K562 (cell line): ENCODE data around the gene TP53TG5. TPM values are rescaled to one million over a fixed set of nuclear protein-coding genes. Genes with fewer than 3 reads are reported as not detected.

Experiments used
- ARNT ChIP-seq, 2 experiments: fragments of 450-650 bp; IDR thresholded peaks; 2 replicates each; pipeline ENCODE4 v1.6.1; 2016; ENCODE audit warnings: mild to moderate bottlenecking in 1 of 2
- BDP1 ChIP-seq: IDR thresholded peaks from 3 replicates; pipeline ENCODE4 v1.6.1; 2011; ENCODE audit not compliant: insufficient read length, insufficient read depth
- CEBPB ChIP-seq: fragments of 450-650 bp; IDR thresholded peaks from 2 replicates; pipeline ENCODE4 v1.6.1; 2016; ENCODE audit warnings: missing genetic modification characterization, missing compliant biosample characterization
- E2F4 ChIP-seq: sonication (generic); formaldehyde crosslinking; IDR thresholded peaks from 2 replicates; pipeline ENCODE4 v1.8.0; 2022; ENCODE audit warnings: mild to moderate bottlenecking, low read depth, missing genetic modification reagents
- ETS2 ChIP-seq: IDR thresholded peaks from 2 replicates; pipeline ENCODE4 v1.6.1; 2016; ENCODE audit warnings: borderline replicate concordance, missing genetic modification characterization, mild to moderate bottlenecking, moderate library complexity, missing compliant biosample characterization; ENCODE audit not compliant: poor library complexity, severe bottlenecking
- EZH2 ChIP-seq: IDR thresholded peaks from 2 replicates; pipeline ENCODE4 v1.6.1; 2012; ENCODE audit warnings: low read depth, mild to moderate bottlenecking, inconsistent platforms, low read length, borderline replicate concordance
- GTF2F1 ChIP-seq: IDR thresholded peaks from 2 replicates; pipeline ENCODE4 v1.6.1; 2011; ENCODE audit warnings: low read depth, low read length, improper control_type of control experiment
- HDAC8 ChIP-seq: fragments of 450-650 bp; IDR thresholded peaks from 2 replicates; pipeline ENCODE4 v1.6.1; 2016; ENCODE audit warnings: mild to moderate bottlenecking, missing genetic modification characterization, moderate library complexity, missing compliant biosample characterization
- HNRNPH1 ChIP-seq: fragments of 200-400 bp; formaldehyde crosslinking; optimal IDR thresholded peaks from 2 replicates; pipeline ENCODE3; 2017; ENCODE audit warnings: low read depth, mild to moderate bottlenecking, low read length, moderate library complexity
- PHF20 ChIP-seq: fragments of 450-650 bp; IDR thresholded peaks from 2 replicates; pipeline ENCODE4 v1.6.1; 2018; ENCODE audit not compliant: partially characterized antibody
- POLR2A ChIP-seq: fragments of 450-650 bp; conservative IDR thresholded peaks from 2 replicates; pipeline ENCODE4 v1.6.1; 2016
- SETDB1 ChIP-seq: IDR thresholded peaks from one replicate; pipeline ENCODE4 v1.6.1; 2012; ENCODE audit warnings: low read length, control low read depth, inconsistent platforms
- SIN3B ChIP-seq: fragments of 450-650 bp; IDR thresholded peaks from 2 replicates; pipeline ENCODE4 v1.6.1; 2017; ENCODE audit warnings: low read depth, mild to moderate bottlenecking, moderate library complexity
- SMAD4 ChIP-seq: fragments of 250-450 bp; sonication (Bioruptor Pico); conservative IDR thresholded peaks from 2 replicates; pipeline ENCODE4 v1.8.0; 2021; ENCODE audit warnings: inconsistent platforms, mild to moderate bottlenecking, moderate library complexity
- SP2 ChIP-seq: IDR thresholded peaks from 2 replicates; pipeline ENCODE4 v1.6.1; 2011; ENCODE audit warnings: mild to moderate bottlenecking, low read depth, low read length, moderate library complexity; ENCODE audit not compliant: poor library complexity, severe bottlenecking; ENCODE audit errors: extremely low read depth
- TBP ChIP-seq: optimal IDR thresholded peaks from 2 replicates; pipeline ENCODE3; 2011; ENCODE audit warnings: low read depth, low read length, improper control_type of control experiment
- ZBTB2 ChIP-seq: fragments of 450-650 bp; IDR thresholded peaks from 2 replicates; pipeline ENCODE4 v1.6.1; 2016; ENCODE audit warnings: antibody characterized with exemption
- ZFP91 ChIP-seq: sonication (generic); formaldehyde crosslinking; IDR thresholded peaks from 2 replicates; pipeline ENCODE4 v1.8.0; 2022; ENCODE audit warnings: mild to moderate bottlenecking, missing genetic modification reagents
- ZKSCAN1 ChIP-seq: fragments of 150-350 bp; IDR thresholded peaks from 2 replicates; pipeline ENCODE4 v1.6.1; 2016; ENCODE audit warnings: low read depth, low read length
- ZNF124 ChIP-seq: sonication (generic); formaldehyde crosslinking; IDR thresholded peaks from 2 replicates; pipeline ENCODE4 v1.8.1; 2022; ENCODE audit warnings: missing genetic modification reagents
- ZNF133 ChIP-seq: fragments of 250-450 bp; sonication (Bioruptor Pico); IDR thresholded peaks from 2 replicates; pipeline ENCODE4 v1.4.0; 2020; ENCODE audit warnings: mild to moderate bottlenecking
- ZNF274 ChIP-seq: IDR thresholded peaks from 2 replicates; pipeline ENCODE4 v1.6.1; 2011; ENCODE audit warnings: low read depth, mild to moderate bottlenecking, low read length, moderate library complexity, borderline replicate concordance
- ZNF324 ChIP-seq: fragments of 250-450 bp; sonication (Bioruptor Pico); IDR thresholded peaks from 2 replicates; pipeline ENCODE4 v1.4.0; 2020; ENCODE audit warnings: mild to moderate bottlenecking
- ZNF384 ChIP-seq: IDR thresholded peaks from 2 replicates; pipeline ENCODE4 v1.6.1; 2012; ENCODE audit warnings: low read depth, low read length, improper control_type of control experiment
- ZNF408 ChIP-seq: fragments of 250-450 bp; sonication (Bioruptor Pico); IDR thresholded peaks from 2 replicates; pipeline ENCODE4 v1.4.0; 2020; ENCODE audit warnings: low read depth, mild to moderate bottlenecking, moderate library complexity
- ZNF589 ChIP-seq: fragments of 200-800 bp; sonication (Bioruptor generic); IDR thresholded peaks from 2 replicates; pipeline ENCODE4 v1.6.1; 2016; ENCODE audit warnings: low read depth, missing genetic modification characterization, missing compliant biosample characterization
- polyA plus RNA-seq, 8 experiments: library from polyadenylated mRNA; depleted of rRNA in 4 of 8; stranded (reverse) in 5 of 8; unstranded in 3 of 8; fragments of >200 nt; fragmentation: Nextera tagmentation in 2 of 8; fragmentation: Illumina TruSeq in 1 of 8; extraction: Ambion mirVana in 2 of 8; extraction: Trizol in 1 of 8; gene quantifications; 2 replicates each; pipeline versions ENCODE4 v1.2.1 to v1.2.3, GENCODE V29; 2011 to 2014; ENCODE audit warnings: inconsistent platforms in 1 of 8, missing spikeins in 1 of 8
- total RNA-seq, 7 experiments: library from RNA; depleted of rRNA in 6 of 7; stranded (reverse); fragments of >200 nt in 6 of 7; fragmentation: Illumina TruSeq in 2 of 7; extraction: Trizol in 2 of 7; gene quantifications; 2 replicates each; pipeline versions ENCODE4 v1.2.1 to v1.2.3, GENCODE V29; 2011 to 2021; ENCODE audit warnings: low replicate concordance in 1 of 7

The TP53TG5 gene
- total and polyA plus RNA-seq, 9 of the 15 experiments (the other 6 are each of a cell fraction or from before 2014, with no cell fraction given): 0.04 to 0.05 (median 0.04) TPM; not detected in 6

GRCh38 chr20:45358282-45359068 lies 19.6 kb downstream of the TP53TG5 start (continued):
- no peak for TF ChIP-seq BDP1
- no peak for TF ChIP-seq ZKSCAN1
- TF ChIP-seq POLR2A: no peak
- TF ChIP-seq SIN3B: no peak
- TF ChIP-seq GTF2F1: no peak
- no peak for TF ChIP-seq ZNF274
- TF ChIP-seq ZBTB2: no peak
- no peak for TF ChIP-seq ZFP91
- TF ChIP-seq ARNT (IDR thresholded peaks at IDR 0.05): no peak
- TF ChIP-seq TBP: no peak
- TF ChIP-seq SMAD4 (CRISPR knock-in tag): 0 out of 2 replicates have a peak, but pooled peaks have one; percentile 15
- TF ChIP-seq PHF20: no peak
- TF ChIP-seq ZNF133 (CRISPR knock-in tag): no peak
- no peak for TF ChIP-seq ZNF124 (CRISPR knock-in tag)
- no peak for TF ChIP-seq SETDB1
- TF ChIP-seq HNRNPH1: no peak
- no peak for TF ChIP-seq SP2
- TF ChIP-seq ETS2 (tag): no peak
- TF ChIP-seq ZNF324 (CRISPR knock-in tag): no peak
- no peak for TF ChIP-seq EZH2
- TF ChIP-seq HDAC8 (tag): no peak
- no peak for TF ChIP-seq ZNF408
- no peak for TF ChIP-seq ZNF384
- no peak for TF ChIP-seq E2F4 (CRISPR knock-in tag)
- no peak for TF ChIP-seq ZNF589 (CRISPR knock-in tag)
- TF ChIP-seq CEBPB (tag): peak; percentile 75
